B cell (primary cell): ENCODE measurements around the gene ERI3.

Experiments used
- EZH2 ChIP-seq: IDR thresholded peaks from 2 replicates; pipeline ENCODE4 v1.6.1; 2012; ENCODE audit warnings: borderline replicate concordance, low read depth, mild to moderate bottlenecking, moderate library complexity, low read length; ENCODE audit not compliant: insufficient read depth, poor library complexity, severe bottlenecking
- TF ChIP-seq, protein P1 (sequence below): fragments of 200-600 bp; IDR thresholded peaks from one replicate; pipeline ENCODE4 v1.8.0; 2022; ENCODE audit warnings: antibody characterized with exemption, mild to moderate bottlenecking

DNA sequence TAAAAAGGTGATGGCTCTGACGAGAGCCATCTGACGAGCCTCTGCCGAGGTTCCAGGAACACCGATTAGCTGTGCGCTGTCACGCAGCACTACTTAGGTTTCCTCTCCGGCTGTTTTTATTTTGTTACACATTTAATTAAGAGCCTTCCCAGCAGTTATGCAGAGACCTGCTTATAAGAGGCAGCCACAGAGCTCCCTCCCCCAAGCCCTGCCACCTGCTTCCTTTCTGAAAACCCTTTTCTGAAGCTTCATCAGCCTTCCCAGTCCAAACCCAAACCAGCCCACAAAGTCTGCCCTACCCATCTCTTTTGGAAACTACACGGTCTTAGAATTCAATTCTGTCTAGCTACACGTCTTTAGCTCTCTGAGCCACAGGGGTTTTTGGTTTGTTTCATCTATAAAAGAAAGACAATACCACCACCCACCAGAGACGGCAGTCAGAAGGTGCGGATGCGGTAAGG lies 49.1 kb downstream of the ERI3 start:
- TF ChIP-seq, protein P1, sequence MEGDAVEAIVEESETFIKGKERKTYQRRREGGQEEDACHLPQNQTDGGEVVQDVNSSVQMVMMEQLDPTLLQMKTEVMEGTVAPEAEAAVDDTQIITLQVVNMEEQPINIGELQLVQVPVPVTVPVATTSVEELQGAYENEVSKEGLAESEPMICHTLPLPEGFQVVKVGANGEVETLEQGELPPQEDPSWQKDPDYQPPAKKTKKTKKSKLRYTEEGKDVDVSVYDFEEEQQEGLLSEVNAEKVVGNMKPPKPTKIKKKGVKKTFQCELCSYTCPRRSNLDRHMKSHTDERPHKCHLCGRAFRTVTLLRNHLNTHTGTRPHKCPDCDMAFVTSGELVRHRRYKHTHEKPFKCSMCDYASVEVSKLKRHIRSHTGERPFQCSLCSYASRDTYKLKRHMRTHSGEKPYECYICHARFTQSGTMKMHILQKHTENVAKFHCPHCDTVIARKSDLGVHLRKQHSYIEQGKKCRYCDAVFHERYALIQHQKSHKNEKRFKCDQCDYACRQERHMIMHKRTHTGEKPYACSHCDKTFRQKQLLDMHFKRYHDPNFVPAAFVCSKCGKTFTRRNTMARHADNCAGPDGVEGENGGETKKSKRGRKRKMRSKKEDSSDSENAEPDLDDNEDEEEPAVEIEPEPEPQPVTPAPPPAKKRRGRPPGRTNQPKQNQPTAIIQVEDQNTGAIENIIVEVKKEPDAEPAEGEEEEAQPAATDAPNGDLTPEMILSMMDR, result no peak
- no peak for TF ChIP-seq EZH2
